Fibroblast of skin of left biceps (primary cell): Measurements from ENCODE around the gene SSBP3.

Experiments used
- DNase-seq, 2 experiments: peaks; one replicate each; pipeline ENCODE4 v3.0.0-alpha.2; 2013; ENCODE audit warnings: low read depth in 2 of 2

SSBP3 gene

GRCh38 chr1:54284781-54285529 lies 121.2 kb downstream of the SSBP3 start:
- DNase-seq = no peak

GRCh38 chr1:54283635-54284385 lies 122.4 kb downstream of the SSBP3 start:
- DNase-seq = no peak

GRCh38 chr1:54282101-54282847 lies 123.9 kb downstream of the SSBP3 start:
- no peak for DNase-seq

GRCh38 chr1:54280651-54281050 lies 125.5 kb downstream of the SSBP3 start:
- DNase-seq = no peak

- DNase-seq = no peak
Observed at GRCh38 chr1:54279457-54279856, 126.7 kb downstream of the SSBP3 start.

GRCh38 chr1:54278941-54279422 lies 127.2 kb downstream of the SSBP3 start:
- no peak for DNase-seq

- no peak for DNase-seq
Observed at GRCh38 chr1:54277451-54278341, 128.5 kb downstream of the SSBP3 start.

GRCh38 chr1:54276617-54277450 lies 129.4 kb downstream of the SSBP3 start:
- no peak for DNase-seq

- no peak for DNase-seq
Observed at GRCh38 chr1:54275349-54275748, 130.8 kb downstream of the SSBP3 start.

GRCh38 chr1:54274881-54275280 lies 131.3 kb downstream of the SSBP3 start:
- no peak for DNase-seq

- no peak for DNase-seq
Observed at GRCh38 chr1:54274448-54274847, 131.7 kb downstream of the SSBP3 start.

GRCh38 chr1:54273795-54274163 lies 132.4 kb downstream of the SSBP3 start:
- DNase-seq = no peak

- peak; percentile 86 to 89 for DNase-seq
Observed at GRCh38 chr1:54273092-54273794, 133.0 kb downstream of the SSBP3 start.

- no peak for DNase-seq
Observed at GRCh38 chr1:54272772-54273091, 133.5 kb downstream of the SSBP3 start.

- DNase-seq = no peak
Observed at GRCh38 chr1:54272134-54272533, 134.1 kb downstream of the SSBP3 start.

- DNase-seq = no peak
Observed at GRCh38 chr1:54271341-54271740, 134.9 kb downstream of the SSBP3 start.

GRCh38 chr1:54270543-54270942 lies 135.7 kb downstream of the SSBP3 start:
- no peak for DNase-seq

GRCh38 chr1:54268762-54269297 lies 137.4 kb downstream of the SSBP3 start:
- DNase-seq = no peak

- no peak for DNase-seq
Observed at GRCh38 chr1:54267815-54268761, 138.1 kb downstream of the SSBP3 start.
